Measurements from ENCODE around the gene STK35.

GRCh38 chr20:2084703-2085102 lies 16.9 kb upstream of the STK35 start:
- TF ChIP-seq CTCF (IDR thresholded peaks at IDR 0.05; ENCODE audit: poor library complexity, severe bottlenecking) = no peak
- no peak for TF ChIP-seq RAD21 (conservative IDR thresholded peaks at IDR 0.05)
- TF ChIP-seq REST (IDR thresholded peaks at IDR 0.05; ENCODE audit: borderline replicate concordance) = no peak
- no peak for TF ChIP-seq POLR2AphosphoS5 (IDR thresholded peaks at IDR 0.05)
- TF ChIP-seq SMC3 (conservative IDR thresholded peaks at IDR 0.05; ENCODE audit: poor library complexity) = no peak
- no peak for TF ChIP-seq EZH2 (IDR thresholded peaks at IDR 0.05; ENCODE audit: borderline replicate concordance, insufficient read depth, low read length, poor library complexity, severe bottlenecking)

Data from neural cell (in vitro differentiated cells).